Smooth muscle cell (in vitro differentiated cells): ENCODE data around the gene ADGB. TPM values are rescaled to one million over a fixed set of nuclear protein-coding genes. Genes with fewer than 3 reads are reported as not detected.
"Not testable (repeated sequence)": the region's sequence is repeated elsewhere in the genome, so short reads cannot be mapped to it uniquely, and the experiment has no call there.

Experiments used
- DNase-seq: peaks from one replicate; lab custom pipeline; 2025; ENCODE audit not compliant: unreplicated experiment; lab: John Stamatoyannopoulos, UW
- H2AFZ ChIP-seq: fragments of 200-600 bp; sonication (generic); 2 replicates; pipeline ENCODE4 v1.6.0; 2016; ENCODE audit warnings: antibody characterized with exemption, low read depth, mild to moderate bottlenecking
- H3F3A ChIP-seq: fragments of 200-600 bp; sonication (generic); 2 replicates; pipeline ENCODE4 v1.6.0; 2017; ENCODE audit warnings: antibody characterized with exemption, low read depth
- H3K27ac ChIP-seq: fragments of 200-600 bp; sonication (generic); 2 replicates; pipeline ENCODE4 v1.5.1; 2016; ENCODE audit warnings: low read depth, mild to moderate bottlenecking
- H3K27me3 ChIP-seq: fragments of 200-600 bp; sonication (generic); 2 replicates; pipeline ENCODE4 v1.6.1; 2016; ENCODE audit warnings: low read depth, mild to moderate bottlenecking
- H3K36me3 ChIP-seq: fragments of 200-600 bp; sonication (generic); 2 replicates; pipeline ENCODE4 v1.5.1; 2016; ENCODE audit warnings: low read depth
- H3K4me1 ChIP-seq: fragments of 200-600 bp; sonication (generic); 2 replicates; pipeline ENCODE4 v1.5.1; 2016; ENCODE audit warnings: low read depth
- H3K4me2 ChIP-seq: fragments of 200-600 bp; sonication (generic); 2 replicates; pipeline ENCODE4 v1.6.0; 2016; ENCODE audit warnings: mild to moderate bottlenecking
- H3K4me3 ChIP-seq: fragments of 200-600 bp; sonication (generic); 2 replicates; pipeline ENCODE4 v1.5.1; 2016; ENCODE audit warnings: mild to moderate bottlenecking
- H3K79me2 ChIP-seq: fragments of 200-600 bp; sonication (generic); 2 replicates; pipeline ENCODE4 v1.6.0; 2016; ENCODE audit warnings: low read depth, mild to moderate bottlenecking
- H3K9ac ChIP-seq: fragments of 200-600 bp; sonication (generic); 2 replicates; pipeline ENCODE4 v1.6.0; 2016; ENCODE audit warnings: low read depth
- H3K9me3 ChIP-seq: fragments of 200-600 bp; sonication (generic); replicated peaks from 2 replicates; pipeline ENCODE4 v1.5.1; 2016; ENCODE audit warnings: low read depth
- H4K20me1 ChIP-seq: fragments of 200-600 bp; sonication (generic); 2 replicates; pipeline ENCODE4 v1.6.0; 2016; ENCODE audit warnings: low read depth
- CTCF ChIP-seq: fragments of 200-600 bp; sonication (generic); IDR thresholded peaks from 2 replicates; pipeline ENCODE4 v1.5.1; 2017; ENCODE audit warnings: borderline replicate concordance, mild to moderate bottlenecking, antibody characterized with exemption; ENCODE audit not compliant: insufficient read depth, poor library complexity, severe bottlenecking
- WGBS: methylation state at CpG from one replicate; pipeline ENCODE4 v1.1.7; 2016; ENCODE audit warnings: low lambda C conversion rate; 5-methylcytosine and 5-hydroxymethylcytosine counted together
- polyA plus RNA-seq: library from polyadenylated mRNA; unstranded; fragments of >200 nt; fragmentation: Nextera tagmentation; extraction: Ambion mirVana; gene quantifications from 2 replicates; pipeline ENCODE4 v1.2.1, GENCODE V29; 2016
- total RNA-seq: library from RNA; depleted of rRNA; stranded (reverse); fragments of >200 nt; gene quantifications from 2 replicates; pipeline ENCODE4 v1.2.3, GENCODE V29; 2014

Gene ADGB
- total and polyA plus RNA-seq, 2 experiments from 2014 or later = 1.1 to 3.1 TPM

DNA sequence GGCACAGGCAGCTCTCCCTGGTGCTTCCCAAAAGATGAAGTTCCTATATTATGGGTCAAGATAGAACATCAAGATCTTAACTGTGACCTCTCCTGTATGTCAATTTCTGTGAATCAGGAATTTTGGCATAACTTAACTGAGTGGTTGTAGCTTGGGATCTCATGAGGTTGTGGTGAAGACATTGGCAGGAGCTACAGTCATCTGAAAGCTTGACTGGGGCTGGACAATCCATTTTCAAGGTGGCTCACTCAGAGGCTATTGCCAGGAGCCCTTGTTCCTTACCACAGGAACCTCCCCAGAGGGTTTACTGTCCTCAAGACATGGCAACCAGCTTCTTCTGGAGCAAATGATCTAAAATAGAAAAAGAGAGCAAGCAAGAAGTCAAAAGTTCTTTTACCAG lies 252.2 kb downstream of the ADGB start:
- no peak for TF ChIP-seq CTCF
- Histone ChIP-seq H3K79me2 (no peaks in the 10 kb centered on the region), H3K27ac (peak overlapping the region; percentile 21), H3K9me3 (no peaks in the 10 kb centered on the region), H3K4me1 (no peaks in the 10 kb centered on the region), H3F3A (peaks cover 5% of the 10 kb centered on the region), H2AFZ (no peak overlapping the region), H4K20me1 (no peaks in the 10 kb centered on the region), H3K4me2 (no peak overlapping the region), H3K36me3 (no peaks in the 10 kb centered on the region), H3K27me3 (no peaks in the 10 kb centered on the region), H3K4me3 (no peak overlapping the region), H3K9ac (no peak overlapping the region)
- no peak for DNase-seq

DNA sequence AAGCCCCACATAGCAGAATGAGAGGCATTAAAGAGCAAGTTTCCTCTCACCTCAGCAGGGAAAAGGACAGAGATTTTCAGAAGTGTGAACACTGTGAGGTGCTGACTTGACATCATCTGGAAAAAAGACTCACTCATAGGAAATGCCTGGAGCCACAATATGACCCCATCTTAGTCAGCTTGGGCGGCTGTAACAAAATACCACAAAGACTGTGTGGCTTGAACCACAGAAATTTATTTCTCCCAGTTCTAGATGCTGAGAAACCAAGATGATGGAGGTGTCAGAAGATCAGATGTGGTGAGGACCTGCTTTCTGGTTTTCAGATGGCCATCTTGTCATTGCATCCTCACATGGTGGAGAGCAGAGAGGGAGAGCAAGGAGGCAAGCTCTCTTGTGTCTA lies 253.1 kb downstream of the ADGB start:
- Histone ChIP-seq H3K4me3 (no peak overlapping the region), H3F3A (peaks cover 5% of the 10 kb centered on the region), H3K36me3 (no peaks in the 10 kb centered on the region), H2AFZ (no peak overlapping the region), H4K20me1 (no peaks in the 10 kb centered on the region), H3K27me3 (no peaks in the 10 kb centered on the region), H3K79me2 (no peaks in the 10 kb centered on the region), H3K27ac (no peak overlapping the region), H3K4me2 (no peak overlapping the region), H3K9ac (no peak overlapping the region), H3K4me1 (no peaks in the 10 kb centered on the region), H3K9me3 (no peaks in the 10 kb centered on the region)
- TF ChIP-seq CTCF = no peak
- DNase-seq = no peak
- 14% methylated on average over 1 of the region's 1 CpG for WGBS

- not testable (repeated sequence) for H3K9ac ChIP-seq, H3K27ac ChIP-seq, H3K27me3 ChIP-seq, H3K9me3 ChIP-seq, H2AFZ ChIP-seq, DNase-seq, H4K20me1 ChIP-seq, H3F3A ChIP-seq, H3K36me3 ChIP-seq, H3K79me2 ChIP-seq, H3K4me2 ChIP-seq, H3K4me3 ChIP-seq
- H3K4me1 ChIP-seq = peaks cover 11% of the 10 kb centered on the region
- WGBS = 93% methylated on average over 6 of the region's 6 CpGs
Observed at GRCh38 chr6:146854521-146855255, 255.9 kb downstream of the ADGB start.

- WGBS = 80% methylated on average over 1 of the region's 1 CpG
- H4K20me1 ChIP-seq = no peaks in the 10 kb centered on the region
- peaks cover 11% of the 10 kb centered on the region for H3K4me1 ChIP-seq
- H3K9me3 ChIP-seq = no peaks in the 10 kb centered on the region
- no peak overlapping the region for H3K4me3 ChIP-seq
- peaks cover 5% of the 10 kb centered on the region for H3F3A ChIP-seq
- H3K9ac ChIP-seq = no peak overlapping the region
- DNase-seq = no peak
- no peaks in the 10 kb centered on the region for H3K79me2 ChIP-seq
- H2AFZ ChIP-seq = no peak overlapping the region
- H3K27ac ChIP-seq = no peak overlapping the region
- H3K27me3 ChIP-seq = no peaks in the 10 kb centered on the region
- H3K4me2 ChIP-seq = no peak overlapping the region
- no peak for TF ChIP-seq CTCF
- no peaks in the 10 kb centered on the region for H3K36me3 ChIP-seq
Observed at GRCh38 chr6:146855889-146856288, 257.1 kb downstream of the ADGB start.
